GM12878 (cell line): ENCODE results near the gene EP300.

Experiments
- BACH1 ChIP-seq: fragments of 450-650 bp; IDR thresholded peaks from 2 replicates; pipeline ENCODE4 v1.6.1; 2017; ENCODE audit warnings: mild to moderate bottlenecking, borderline replicate concordance
- ETV6 ChIP-seq, 2 experiments: fragments of 450-650 bp in 1 of 2; IDR thresholded peaks in 1 of 2; conservative IDR thresholded peaks in 1 of 2; 2 replicates each; pipeline ENCODE4 v1.6.1; 2014; ENCODE audit warnings: antibody characterized with exemption in 1 of 2, borderline replicate concordance in 1 of 2, low read depth in 1 of 2, mild to moderate bottlenecking in 1 of 2, moderate library complexity in 1 of 2
- EZH2 ChIP-seq: IDR thresholded peaks from 2 replicates; pipeline ENCODE4 v1.6.1; 2012; ENCODE audit warnings: low read depth, mild to moderate bottlenecking, control low read depth, inconsistent platforms, low read length, borderline replicate concordance; ENCODE audit not compliant: control insufficient read depth
- HCFC1 ChIP-seq: fragments of 150-350 bp; IDR thresholded peaks from 2 replicates; pipeline ENCODE4 v1.6.1; 2014; ENCODE audit warnings: low read length
- JUND ChIP-seq: IDR thresholded peaks from 2 replicates; pipeline ENCODE4 v1.6.1; 2012; ENCODE audit warnings: low read depth, mild to moderate bottlenecking, low read length, improper control_type of control experiment, moderate library complexity
- POLR2A ChIP-seq: IDR thresholded peaks from 2 replicates; pipeline ENCODE4 v1.6.1; 2011; ENCODE audit warnings: low read depth, mild to moderate bottlenecking, low read length
- SIN3A ChIP-seq: IDR thresholded peaks from 2 replicates; pipeline ENCODE4 v1.6.1; 2012; ENCODE audit warnings: low read depth, low read length, improper control_type of control experiment
- ZNF274 ChIP-seq: IDR thresholded peaks from one replicate; pipeline ENCODE4 v1.8.0; 2011; ENCODE audit not compliant: insufficient read length, insufficient read depth
- ZNF384 ChIP-seq: IDR thresholded peaks from 2 replicates; pipeline ENCODE4 v1.6.1; 2012; ENCODE audit warnings: low read depth, mild to moderate bottlenecking, low read length, improper control_type of control experiment, borderline replicate concordance
- ZZZ3 ChIP-seq: IDR thresholded peaks from 2 replicates; pipeline ENCODE4 v1.6.1; 2011; ENCODE audit warnings: low read depth; ENCODE audit not compliant: control insufficient read depth, insufficient read length
- TF ChIP-seq, protein P1 (sequence below), 3 experiments: IDR thresholded peaks in 2 of 3; conservative IDR thresholded peaks in 1 of 3; 2 replicates each; pipeline ENCODE4 v1.5.1; 2011; ENCODE audit warnings: low read depth in 3 of 3, low read length in 3 of 3, mild to moderate bottlenecking in 3 of 3, control low read depth in 2 of 3, moderate library complexity in 2 of 3, inconsistent platforms in 1 of 3, mixed read lengths in 1 of 3; ENCODE audit not compliant: control insufficient read depth in 2 of 3, insufficient read depth in 1 of 3; ENCODE audit errors: extremely low read depth in 1 of 3
- TF ChIP-seq, protein P2 (sequence below): IDR thresholded peaks from 2 replicates; pipeline ENCODE4 v1.6.1; 2011; ENCODE audit warnings: low read depth, low read length, improper control_type of control experiment, borderline replicate concordance

DNA sequence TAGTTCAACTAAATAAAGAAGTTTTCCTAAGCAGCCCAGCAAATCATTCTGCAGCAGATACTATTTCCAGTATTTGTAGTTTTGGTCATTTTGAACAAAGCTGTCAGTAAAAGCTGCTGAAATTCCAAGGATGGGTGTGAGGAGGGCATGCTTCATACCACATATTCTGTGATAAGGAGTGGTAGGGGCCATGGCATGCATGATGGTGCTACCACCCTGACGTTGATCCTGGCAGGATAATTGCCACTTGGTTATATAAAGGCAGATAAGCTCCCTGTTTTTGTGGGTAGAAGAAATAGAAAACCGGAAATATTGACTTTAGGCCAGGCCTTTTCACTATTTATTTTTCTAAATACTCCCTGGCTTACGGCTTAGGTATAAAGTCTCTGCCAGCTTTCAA lies 79.6 kb downstream of the EP300 start:
- TF ChIP-seq, protein P1, sequence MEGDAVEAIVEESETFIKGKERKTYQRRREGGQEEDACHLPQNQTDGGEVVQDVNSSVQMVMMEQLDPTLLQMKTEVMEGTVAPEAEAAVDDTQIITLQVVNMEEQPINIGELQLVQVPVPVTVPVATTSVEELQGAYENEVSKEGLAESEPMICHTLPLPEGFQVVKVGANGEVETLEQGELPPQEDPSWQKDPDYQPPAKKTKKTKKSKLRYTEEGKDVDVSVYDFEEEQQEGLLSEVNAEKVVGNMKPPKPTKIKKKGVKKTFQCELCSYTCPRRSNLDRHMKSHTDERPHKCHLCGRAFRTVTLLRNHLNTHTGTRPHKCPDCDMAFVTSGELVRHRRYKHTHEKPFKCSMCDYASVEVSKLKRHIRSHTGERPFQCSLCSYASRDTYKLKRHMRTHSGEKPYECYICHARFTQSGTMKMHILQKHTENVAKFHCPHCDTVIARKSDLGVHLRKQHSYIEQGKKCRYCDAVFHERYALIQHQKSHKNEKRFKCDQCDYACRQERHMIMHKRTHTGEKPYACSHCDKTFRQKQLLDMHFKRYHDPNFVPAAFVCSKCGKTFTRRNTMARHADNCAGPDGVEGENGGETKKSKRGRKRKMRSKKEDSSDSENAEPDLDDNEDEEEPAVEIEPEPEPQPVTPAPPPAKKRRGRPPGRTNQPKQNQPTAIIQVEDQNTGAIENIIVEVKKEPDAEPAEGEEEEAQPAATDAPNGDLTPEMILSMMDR (IDR thresholded peaks at IDR 0.05 in 2 of 3, conservative IDR thresholded peaks at IDR 0.05 in 1 of 3; ENCODE audit: control insufficient read depth in 2 of 3, extremely low read depth in 1 of 3, insufficient read depth in 1 of 3, low read depth in 3 of 3, low read length in 3 of 3), result no peak
- TF ChIP-seq JUND (no peak), ZNF274 (no peak), SIN3A (no peak), POLR2A (no peak), HCFC1 (no peak), ETV6 (conservative IDR thresholded peaks at IDR 0.05 in 1 of 2, IDR thresholded peaks at IDR 0.05 in 1 of 2; ENCODE audit: borderline replicate concordance in 1 of 2, low read depth in 1 of 2) (no peak), ZZZ3 (no peak), EZH2 (no peak), ZNF384 (no peak), BACH1 (no peak)
- TF ChIP-seq, protein P2, sequence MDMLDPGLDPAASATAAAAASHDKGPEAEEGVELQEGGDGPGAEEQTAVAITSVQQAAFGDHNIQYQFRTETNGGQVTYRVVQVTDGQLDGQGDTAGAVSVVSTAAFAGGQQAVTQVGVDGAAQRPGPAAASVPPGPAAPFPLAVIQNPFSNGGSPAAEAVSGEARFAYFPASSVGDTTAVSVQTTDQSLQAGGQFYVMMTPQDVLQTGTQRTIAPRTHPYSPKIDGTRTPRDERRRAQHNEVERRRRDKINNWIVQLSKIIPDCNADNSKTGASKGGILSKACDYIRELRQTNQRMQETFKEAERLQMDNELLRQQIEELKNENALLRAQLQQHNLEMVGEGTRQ, result no peak
